Measurements from ENCODE around the gene MTHFSD. TPM values are rescaled to one million over a fixed set of nuclear protein-coding genes. Genes with fewer than 3 reads are reported as not detected.
A peak's percentile ranks its signal among the peaks of the same experiment; 100 is the strongest.

The MTHFSD gene
- polyA plus RNA-seq, 1 donor from 2014 or later: 25.0 TPM

- Histone ChIP-seq H3K36me3 (ENCODE audit: insufficient read depth, low read length) (no peaks in the 10 kb centered on the region), H3K27me3 (ENCODE audit: insufficient read depth, low read depth, low read length) (peaks cover 77% of the 10 kb centered on the region), H3K4me3 (ENCODE audit: low read length) (no peak overlapping the region), H3K4me2 (ENCODE audit: low read length) (no peak overlapping the region), H4K20me1 (ENCODE audit: insufficient read depth) (no peaks in the 10 kb centered on the region), H3K9ac (ENCODE audit: low read length) (no peak overlapping the region), H3K9me2 (ENCODE audit: insufficient read depth, low read length) (no peaks in the 10 kb centered on the region), H3K9me3 (ENCODE audit: low read length) (no peaks in the 10 kb centered on the region), H3F3A (ENCODE audit: insufficient read depth, low read length, poor library complexity, severe bottlenecking) (no peaks in the 10 kb centered on the region), H3K79me2 (replicated peaks; ENCODE audit: insufficient read depth, low read length) (no peaks in the 10 kb centered on the region), H3K27ac (ENCODE audit: low read length) (no peak overlapping the region), H2AFZ (ENCODE audit: low read depth, low read length) (no peak overlapping the region)
- TF ChIP-seq REST (IDR thresholded peaks at IDR 0.05; ENCODE audit: borderline replicate concordance): no peak
- peak; percentile 92 for TF ChIP-seq SMC3 (conservative IDR thresholded peaks at IDR 0.05; ENCODE audit: poor library complexity)
- TF ChIP-seq RAD21 (conservative IDR thresholded peaks at IDR 0.05): peak; percentile 93
- peak; percentile 89 for TF ChIP-seq CTCF (IDR thresholded peaks at IDR 0.05; ENCODE audit: poor library complexity, severe bottlenecking)
These were observed 37.3 kb downstream of the MTHFSD start for GRCh38 chr16:86517652-86518258.

GRCh38 chr16:86517033-86517432 is 38.0 kb downstream of the MTHFSD start:
- Histone ChIP-seq H4K20me1 (ENCODE audit: insufficient read depth) (no peaks in the 10 kb centered on the region), H3K4me2 (ENCODE audit: low read length) (no peak overlapping the region), H3K27ac (ENCODE audit: low read length) (no peak overlapping the region)

More at GRCh38 chr16:86517033-86517432, 38.0 kb downstream of the MTHFSD start:
- Histone ChIP-seq H3K9ac (ENCODE audit: low read length) (no peak overlapping the region), H3K79me2 (replicated peaks; ENCODE audit: insufficient read depth, low read length) (no peaks in the 10 kb centered on the region), H3K36me3 (ENCODE audit: insufficient read depth, low read length) (no peaks in the 10 kb centered on the region), H3F3A (ENCODE audit: insufficient read depth, low read length, poor library complexity, severe bottlenecking) (no peaks in the 10 kb centered on the region), H2AFZ (ENCODE audit: low read depth, low read length) (no peak overlapping the region), H3K9me2 (ENCODE audit: insufficient read depth, low read length) (no peaks in the 10 kb centered on the region), H3K27me3 (ENCODE audit: insufficient read depth, low read depth, low read length) (peaks cover 85% of the 10 kb centered on the region), H3K9me3 (ENCODE audit: low read length) (no peaks in the 10 kb centered on the region), H3K4me3 (ENCODE audit: low read length) (no peak overlapping the region)
- TF ChIP-seq SMC3 (conservative IDR thresholded peaks at IDR 0.05; ENCODE audit: poor library complexity): no peak
- no peak for TF ChIP-seq EP300 (conservative IDR thresholded peaks at IDR 0.05; ENCODE audit: poor library complexity, severe bottlenecking)
- TF ChIP-seq CTCF (IDR thresholded peaks at IDR 0.05; ENCODE audit: poor library complexity, severe bottlenecking): no peak
- no peak for TF ChIP-seq TAF1 (IDR thresholded peaks at IDR 0.05; ENCODE audit: low read depth)
- TF ChIP-seq POLR2AphosphoS5 (IDR thresholded peaks at IDR 0.05): no peak
- no peak for TF ChIP-seq MXI1 (conservative IDR thresholded peaks at IDR 0.05; ENCODE audit: poor library complexity, severe bottlenecking)
- TF ChIP-seq RAD21 (conservative IDR thresholded peaks at IDR 0.05): no peak
- no peak for TF ChIP-seq EZH2 (IDR thresholded peaks at IDR 0.05; ENCODE audit: borderline replicate concordance, insufficient read depth, low read length, poor library complexity, severe bottlenecking)
- TF ChIP-seq REST (IDR thresholded peaks at IDR 0.05; ENCODE audit: borderline replicate concordance): no peak
